ENCODE measurements around the gene DHX40. TPM values are rescaled to one million over a fixed set of nuclear protein-coding genes. Genes with fewer than 3 reads are reported as not detected.

DHX40 gene
- total and polyA plus RNA-seq, 2 of the 13 experiments (the other 11 are each of a cell fraction or from before 2014, with no cell fraction given), result 22.2 to 37.0 TPM

DNA sequence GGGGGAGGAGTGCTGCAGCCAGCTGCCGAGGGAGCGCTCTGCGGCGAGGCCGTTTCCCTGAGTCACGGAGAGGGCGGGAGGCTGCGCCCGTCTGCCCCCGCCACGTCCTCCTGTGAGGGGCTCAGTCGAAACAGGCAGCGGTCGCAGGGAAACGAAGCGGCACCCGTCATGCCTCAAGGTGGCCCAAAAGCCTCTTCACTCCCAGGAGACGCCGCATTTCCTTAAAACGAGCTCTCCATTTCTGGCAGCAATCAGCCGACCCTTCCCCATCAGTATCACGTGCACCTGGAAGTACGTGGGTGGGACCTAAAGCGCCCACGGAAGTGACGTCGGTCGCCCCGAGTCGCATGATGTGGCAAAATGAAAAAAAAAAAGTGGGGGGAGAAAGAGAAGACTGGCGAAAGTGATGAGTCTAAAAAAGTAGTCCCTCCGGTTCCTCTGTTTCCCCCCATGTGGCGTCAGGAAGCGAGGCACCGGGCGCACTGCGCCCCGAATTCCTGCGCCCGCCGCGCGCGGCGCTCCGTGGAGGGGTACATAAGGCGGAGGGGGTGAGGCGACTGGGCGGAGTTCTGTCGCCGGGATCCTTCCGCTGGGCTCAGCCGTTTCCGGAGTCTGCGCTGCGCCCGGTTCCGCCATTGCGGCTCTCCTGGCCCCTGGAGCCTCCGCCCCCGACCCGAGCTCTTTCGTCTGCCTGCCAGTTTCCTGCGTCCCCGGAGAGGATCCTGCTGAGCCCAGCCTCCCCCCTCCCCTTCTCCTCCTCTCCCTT, 54.1 kb downstream of the DHX40 start, which contains the start of gene CLTC (continued):
- TF ChIP-seq, protein P1, sequence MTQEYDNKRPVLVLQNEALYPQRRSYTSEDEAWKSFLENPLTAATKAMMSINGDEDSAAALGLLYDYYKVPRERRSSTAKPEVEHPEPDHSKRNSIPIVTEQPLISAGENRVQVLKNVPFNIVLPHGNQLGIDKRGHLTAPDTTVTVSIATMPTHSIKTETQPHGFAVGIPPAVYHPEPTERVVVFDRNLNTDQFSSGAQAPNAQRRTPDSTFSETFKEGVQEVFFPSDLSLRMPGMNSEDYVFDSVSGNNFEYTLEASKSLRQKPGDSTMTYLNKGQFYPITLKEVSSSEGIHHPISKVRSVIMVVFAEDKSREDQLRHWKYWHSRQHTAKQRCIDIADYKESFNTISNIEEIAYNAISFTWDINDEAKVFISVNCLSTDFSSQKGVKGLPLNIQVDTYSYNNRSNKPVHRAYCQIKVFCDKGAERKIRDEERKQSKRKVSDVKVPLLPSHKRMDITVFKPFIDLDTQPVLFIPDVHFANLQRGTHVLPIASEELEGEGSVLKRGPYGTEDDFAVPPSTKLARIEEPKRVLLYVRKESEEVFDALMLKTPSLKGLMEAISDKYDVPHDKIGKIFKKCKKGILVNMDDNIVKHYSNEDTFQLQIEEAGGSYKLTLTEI (CRISPR knock-in tag; conservative IDR thresholded peaks at IDR 0.05), result no peak
- TF ChIP-seq SOX6 (IDR thresholded peaks at IDR 0.05) (no peak), SOX6 (CRISPR knock-in tag; IDR thresholded peaks at IDR 0.05) (peak; percentile 82), SMAD1 (CRISPR knock-in tag; IDR thresholded peaks at IDR 0.05; ENCODE audit: borderline replicate concordance, low read depth) (no peak; the same call in 1 of the 2 replicates), ZZZ3 (CRISPR knock-in tag; IDR thresholded peaks at IDR 0.05; ENCODE audit: borderline replicate concordance) (peak; percentile 98), TARDBP (CRISPR knock-in tag; IDR thresholded peaks at IDR 0.05) (peak; percentile 54), MLLT10 (CRISPR knock-in tag; IDR thresholded peaks at IDR 0.05) (no peak), EP300 (IDR thresholded peaks at IDR 0.05; ENCODE audit: low read depth in 2 of 2, low read length in 2 of 2) (peak; percentile 64 to 84), EP300 (CRISPR knock-in tag; IDR thresholded peaks at IDR 0.05; ENCODE audit: borderline replicate concordance) (peak; percentile 76; the same call in 1 of the 2 replicates), ARNTL (CRISPR knock-in tag; IDR thresholded peaks at IDR 0.05) (peak; percentile 79), NCOA5 (CRISPR knock-in tag; IDR thresholded peaks at IDR 0.05) (no peak), TSC22D2 (CRISPR knock-in tag; IDR thresholded peaks at IDR 0.05; ENCODE audit: borderline replicate concordance) (no peak; the same call in 1 of the 2 replicates), GTF2F1 (IDR thresholded peaks at IDR 0.05; ENCODE audit: low read length) (peak; percentile 68), ZNF75D (CRISPR knock-in tag; IDR thresholded peaks at IDR 0.05; ENCODE audit: borderline replicate concordance) (0 out of 2 replicates have a peak, but pooled peaks have one; percentile 96), NCOA2 (CRISPR knock-in tag; IDR thresholded peaks at IDR 0.05) (peak; percentile 62; the same call in 1 of the 2 replicates), ZNF207 (IDR thresholded peaks at IDR 0.05; ENCODE audit: borderline replicate concordance) (no peak), ZMAT3 (CRISPR knock-in tag; conservative IDR thresholded peaks at IDR 0.05) (no peak; the same call in none of the 2 replicates), ZNF225 (CRISPR knock-in tag; IDR thresholded peaks at IDR 0.05) (peak; percentile 69; the same call in 1 of the 2 replicates), ZNF777 (CRISPR knock-in tag; IDR thresholded peaks at IDR 0.05) (peak; percentile 24; the same call in 1 of the 2 replicates), ATRX (CRISPR knock-in tag; IDR thresholded peaks at IDR 0.05; ENCODE audit: borderline replicate concordance) (no peak)
- TF ChIP-seq, protein P2, sequence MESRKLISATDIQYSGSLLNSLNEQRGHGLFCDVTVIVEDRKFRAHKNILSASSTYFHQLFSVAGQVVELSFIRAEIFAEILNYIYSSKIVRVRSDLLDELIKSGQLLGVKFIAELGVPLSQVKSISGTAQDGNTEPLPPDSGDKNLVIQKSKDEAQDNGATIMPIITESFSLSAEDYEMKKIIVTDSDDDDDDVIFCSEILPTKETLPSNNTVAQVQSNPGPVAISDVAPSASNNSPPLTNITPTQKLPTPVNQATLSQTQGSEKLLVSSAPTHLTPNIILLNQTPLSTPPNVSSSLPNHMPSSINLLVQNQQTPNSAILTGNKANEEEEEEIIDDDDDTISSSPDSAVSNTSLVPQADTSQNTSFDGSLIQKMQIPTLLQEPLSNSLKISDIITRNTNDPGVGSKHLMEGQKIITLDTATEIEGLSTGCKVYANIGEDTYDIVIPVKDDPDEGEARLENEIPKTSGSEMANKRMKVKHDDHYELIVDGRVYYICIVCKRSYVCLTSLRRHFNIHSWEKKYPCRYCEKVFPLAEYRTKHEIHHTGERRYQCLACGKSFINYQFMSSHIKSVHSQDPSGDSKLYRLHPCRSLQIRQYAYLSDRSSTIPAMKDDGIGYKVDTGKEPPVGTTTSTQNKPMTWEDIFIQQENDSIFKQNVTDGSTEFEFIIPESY (CRISPR knock-in tag; IDR thresholded peaks at IDR 0.05), result no peak; the same call in none of the 2 replicates
- TF ChIP-seq, protein P3, sequence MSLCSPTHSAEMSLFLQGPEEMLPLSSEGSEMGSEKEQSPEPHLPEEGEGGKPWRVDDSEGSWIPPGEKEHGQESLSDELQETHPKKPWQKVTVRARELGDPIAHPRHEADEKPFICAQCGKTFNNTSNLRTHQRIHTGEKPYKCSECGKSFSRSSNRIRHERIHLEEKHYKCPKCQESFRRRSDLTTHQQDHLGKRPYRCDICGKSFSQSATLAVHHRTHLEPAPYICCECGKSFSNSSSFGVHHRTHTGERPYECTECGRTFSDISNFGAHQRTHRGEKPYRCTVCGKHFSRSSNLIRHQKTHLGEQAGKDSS (CRISPR knock-in tag; IDR thresholded peaks at IDR 0.05; ENCODE audit: borderline replicate concordance, low read depth), result peak; percentile 47; the same call in 1 of the 2 replicates
- TF ChIP-seq, protein P4, sequence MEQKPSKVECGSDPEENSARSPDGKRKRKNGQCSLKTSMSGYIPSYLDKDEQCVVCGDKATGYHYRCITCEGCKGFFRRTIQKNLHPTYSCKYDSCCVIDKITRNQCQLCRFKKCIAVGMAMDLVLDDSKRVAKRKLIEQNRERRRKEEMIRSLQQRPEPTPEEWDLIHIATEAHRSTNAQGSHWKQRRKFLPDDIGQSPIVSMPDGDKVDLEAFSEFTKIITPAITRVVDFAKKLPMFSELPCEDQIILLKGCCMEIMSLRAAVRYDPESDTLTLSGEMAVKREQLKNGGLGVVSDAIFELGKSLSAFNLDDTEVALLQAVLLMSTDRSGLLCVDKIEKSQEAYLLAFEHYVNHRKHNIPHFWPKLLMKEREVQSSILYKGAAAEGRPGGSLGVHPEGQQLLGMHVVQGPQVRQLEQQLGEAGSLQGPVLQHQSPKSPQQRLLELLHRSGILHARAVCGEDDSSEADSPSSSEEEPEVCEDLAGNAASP (CRISPR knock-in tag; IDR thresholded peaks at IDR 0.05; ENCODE audit: borderline replicate concordance), result peak; percentile 54

Measured in HepG2 (cell line).